Measurements from ENCODE around the gene FHOD3.

FHOD3 gene

GRCh38 chr18:36572135-36572856, 274.8 kb downstream of the FHOD3 start:
- in situ Hi-C loops (cut with MboI; ENCODE audit: low sequenced_read_pairs), result no loop called here

GRCh38 chr18:36576339-36576738, 278.8 kb downstream of the FHOD3 start:
- in situ Hi-C loops (cut with MboI; ENCODE audit: low sequenced_read_pairs), result no loop called here

- in situ Hi-C loops (cut with MboI; ENCODE audit: low sequenced_read_pairs), result no loop called here
Measured at GRCh38 chr18:36578871-36579710, 281.6 kb downstream of the FHOD3 start.

- in situ Hi-C loops (cut with MboI; ENCODE audit: low sequenced_read_pairs), result no loop called here
Measured at GRCh38 chr18:36580266-36580665, 282.8 kb downstream of the FHOD3 start.

- in situ Hi-C loops (cut with MboI; ENCODE audit: low sequenced_read_pairs), result no loop called here
Measured at GRCh38 chr18:36580874-36581750, 283.6 kb downstream of the FHOD3 start.

- in situ Hi-C loops (cut with MboI; ENCODE audit: low sequenced_read_pairs), result no loop called here
Measured at GRCh38 chr18:36582988-36583745, 285.7 kb downstream of the FHOD3 start.

- in situ Hi-C loops (cut with MboI; ENCODE audit: low sequenced_read_pairs), result no loop called here
Measured at GRCh38 chr18:36589857-36590543, 292.5 kb downstream of the FHOD3 start.

- in situ Hi-C loops (cut with MboI; ENCODE audit: low sequenced_read_pairs), result no loop called here
Measured at GRCh38 chr18:36590621-36591580, 293.4 kb downstream of the FHOD3 start.

GRCh38 chr18:36592282-36592681, 294.8 kb downstream of the FHOD3 start:
- in situ Hi-C loops (cut with MboI; ENCODE audit: low sequenced_read_pairs), result no loop called here

GRCh38 chr18:36593001-36593400, 295.5 kb downstream of the FHOD3 start:
- in situ Hi-C loops (cut with MboI; ENCODE audit: low sequenced_read_pairs), result no loop called here

- in situ Hi-C loops (cut with MboI; ENCODE audit: low sequenced_read_pairs), result no loop called here
Measured at GRCh38 chr18:36593641-36594040, 296.1 kb downstream of the FHOD3 start.

GRCh38 chr18:36594621-36595020, 297.1 kb downstream of the FHOD3 start:
- in situ Hi-C loops (cut with MboI; ENCODE audit: low sequenced_read_pairs), result no loop called here

- in situ Hi-C loops (cut with MboI; ENCODE audit: low sequenced_read_pairs), result no loop called here
Measured at GRCh38 chr18:36595046-36595817, 297.7 kb downstream of the FHOD3 start.

- in situ Hi-C loops (cut with MboI; ENCODE audit: low sequenced_read_pairs), result no loop called here
Measured at GRCh38 chr18:36595818-36596215, 298.3 kb downstream of the FHOD3 start.

GRCh38 chr18:36597636-36598035, 300.1 kb downstream of the FHOD3 start:
- in situ Hi-C loops (cut with MboI; ENCODE audit: low sequenced_read_pairs), result no loop called here

GRCh38 chr18:36600548-36600947, 303.0 kb downstream of the FHOD3 start:
- in situ Hi-C loops (cut with MboI; ENCODE audit: low sequenced_read_pairs), result no loop called here

GRCh38 chr18:36601316-36601715, 303.8 kb downstream of the FHOD3 start:
- in situ Hi-C loops (cut with MboI; ENCODE audit: low sequenced_read_pairs), result no loop called here

GRCh38 chr18:36602071-36602470, 304.6 kb downstream of the FHOD3 start:
- in situ Hi-C loops (cut with MboI; ENCODE audit: low sequenced_read_pairs), result no loop called here

Measured in HL-60/S4 (cell line).